ENCODE measurements around the gene NAGPA. TPM values are rescaled to one million over a fixed set of nuclear protein-coding genes. Genes with fewer than 3 reads are reported as not detected.
"Not testable (repeated sequence)": the region's sequence is repeated elsewhere in the genome, so short reads cannot be mapped to it uniquely, and the experiment has no call there.

The NAGPA gene
- total RNA-seq, 1 donor from 2014 or later, result 29.9 TPM

DNA sequence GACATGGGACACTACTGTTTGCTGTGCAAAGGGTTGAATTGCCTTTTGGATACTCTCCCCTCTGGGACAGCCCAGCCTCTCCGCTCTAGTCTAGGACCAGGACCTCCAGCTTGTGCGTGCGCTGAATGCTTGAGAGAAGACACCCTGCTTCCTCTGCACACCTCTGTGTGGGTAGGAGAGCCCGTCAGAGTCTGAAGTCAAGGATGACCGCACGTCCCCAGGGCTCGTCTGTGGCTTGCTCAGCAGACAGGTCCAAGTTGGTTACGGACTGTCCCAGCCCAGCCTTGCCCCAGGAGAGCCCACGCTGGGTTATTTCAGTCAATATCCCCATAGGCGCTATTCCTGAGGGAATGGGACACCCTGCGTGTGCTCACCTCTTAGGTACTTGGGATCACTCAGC is 28.3 kb upstream of the NAGPA start:
- DNase-seq (ENCODE audit: low spot score), result no peak

DNA sequence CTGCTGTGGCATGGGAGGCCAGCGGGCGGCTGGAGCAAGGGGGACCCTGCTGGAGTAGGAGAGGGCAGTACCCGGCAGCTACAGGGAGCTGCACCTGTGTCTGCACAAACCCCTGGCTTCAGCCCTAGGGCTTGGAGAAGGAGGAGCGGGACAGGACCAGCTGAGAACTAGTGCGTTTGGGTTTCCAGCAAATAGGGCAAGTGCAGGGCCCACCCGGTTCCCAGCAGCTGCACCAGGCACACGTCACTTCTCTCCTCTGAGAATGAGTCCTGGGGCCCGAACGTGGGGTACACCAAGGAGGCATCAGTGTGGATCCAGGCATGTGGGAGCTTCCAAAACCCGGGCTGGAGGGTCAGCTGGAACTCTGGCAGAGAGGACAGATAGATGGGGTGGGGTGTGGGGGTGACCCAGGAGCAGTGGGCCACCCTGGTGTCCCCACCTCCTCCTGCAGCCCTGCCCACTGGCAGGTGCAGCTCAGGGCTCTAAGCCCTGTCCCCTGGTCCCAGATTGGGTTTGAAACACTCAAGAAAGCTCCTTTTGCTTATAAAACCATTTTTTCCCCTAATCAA is 26.4 kb upstream of the NAGPA start:
- no peak for DNase-seq (ENCODE audit: low spot score)

DNA sequence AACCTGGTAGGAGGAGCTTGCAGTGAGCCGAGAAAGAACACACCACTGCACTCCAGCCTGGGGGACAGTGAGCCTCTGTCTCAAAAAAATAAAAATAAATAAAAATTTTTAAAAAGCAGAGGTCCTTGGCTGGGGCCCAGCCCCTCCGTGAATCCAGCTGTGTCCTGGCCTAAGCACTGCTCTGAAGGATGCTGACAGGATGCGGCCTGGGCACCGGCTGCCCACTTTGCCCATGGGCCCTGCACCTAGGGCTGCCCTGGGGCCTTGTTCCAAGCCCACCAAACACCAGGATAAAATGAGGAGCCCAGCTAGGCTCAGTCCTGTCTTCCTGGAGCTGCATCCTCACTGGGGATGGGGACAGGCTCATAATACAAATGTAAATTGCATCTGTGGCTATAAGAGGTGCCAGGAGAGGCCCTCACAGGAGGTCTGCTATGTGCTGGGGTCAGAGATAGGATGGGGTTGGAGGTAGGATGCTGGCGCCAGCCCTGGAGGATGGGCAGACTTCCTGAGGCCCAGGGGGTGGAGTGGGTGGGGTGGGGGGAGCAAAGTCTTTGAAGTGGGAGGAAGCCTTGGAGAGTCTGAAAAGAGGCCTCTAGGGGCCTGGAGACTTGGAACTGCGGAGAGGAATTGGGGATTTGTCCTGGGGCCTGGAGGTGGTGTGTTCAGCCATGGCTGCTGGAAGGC is 25.8 kb upstream of the NAGPA start:
- peak; percentile 56 for DNase-seq (ENCODE audit: low spot score)

DNA sequence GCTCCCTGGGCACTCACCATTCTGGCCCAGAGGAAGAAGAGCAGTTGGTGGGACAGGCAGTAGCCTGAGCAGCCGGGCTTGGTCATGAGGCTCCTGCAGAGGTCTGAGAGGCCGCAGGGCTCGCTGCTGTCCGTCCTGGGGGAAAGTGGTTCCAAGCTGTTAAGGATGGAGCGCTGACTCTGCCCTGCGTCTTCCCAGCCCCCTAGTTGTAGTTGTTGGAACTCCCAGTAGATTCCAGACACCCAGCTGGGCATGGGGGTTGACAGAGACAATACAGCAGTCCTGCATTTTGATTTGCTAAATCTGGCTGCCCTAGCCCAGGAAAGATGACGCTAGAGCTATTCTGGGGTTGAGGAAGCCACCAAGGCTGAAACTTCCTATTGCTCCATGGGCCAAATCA is 24.7 kb upstream of the NAGPA start:
- peak; percentile 12 for DNase-seq (ENCODE audit: low spot score)

DNA sequence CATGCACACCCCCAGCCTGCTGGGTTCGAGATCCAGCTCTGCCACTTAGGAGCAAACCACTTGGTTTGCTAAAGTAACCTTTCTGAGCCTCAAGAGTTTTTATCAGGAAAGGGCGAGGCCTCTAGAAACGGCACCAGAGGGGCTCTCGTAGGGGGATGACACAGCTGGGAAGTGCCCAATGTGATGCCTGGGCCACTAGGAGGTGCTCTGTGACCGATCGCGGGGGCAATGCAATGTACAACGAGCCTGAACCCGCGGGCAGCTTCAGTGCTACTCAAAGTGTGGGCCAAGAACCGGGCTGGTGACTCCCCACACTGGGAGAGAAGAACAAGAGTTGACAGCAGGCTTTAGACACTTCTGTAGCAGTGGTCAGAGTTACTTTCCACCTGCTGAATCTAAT is 22.6 kb upstream of the NAGPA start:
- no peak for DNase-seq (ENCODE audit: low spot score)

DNA sequence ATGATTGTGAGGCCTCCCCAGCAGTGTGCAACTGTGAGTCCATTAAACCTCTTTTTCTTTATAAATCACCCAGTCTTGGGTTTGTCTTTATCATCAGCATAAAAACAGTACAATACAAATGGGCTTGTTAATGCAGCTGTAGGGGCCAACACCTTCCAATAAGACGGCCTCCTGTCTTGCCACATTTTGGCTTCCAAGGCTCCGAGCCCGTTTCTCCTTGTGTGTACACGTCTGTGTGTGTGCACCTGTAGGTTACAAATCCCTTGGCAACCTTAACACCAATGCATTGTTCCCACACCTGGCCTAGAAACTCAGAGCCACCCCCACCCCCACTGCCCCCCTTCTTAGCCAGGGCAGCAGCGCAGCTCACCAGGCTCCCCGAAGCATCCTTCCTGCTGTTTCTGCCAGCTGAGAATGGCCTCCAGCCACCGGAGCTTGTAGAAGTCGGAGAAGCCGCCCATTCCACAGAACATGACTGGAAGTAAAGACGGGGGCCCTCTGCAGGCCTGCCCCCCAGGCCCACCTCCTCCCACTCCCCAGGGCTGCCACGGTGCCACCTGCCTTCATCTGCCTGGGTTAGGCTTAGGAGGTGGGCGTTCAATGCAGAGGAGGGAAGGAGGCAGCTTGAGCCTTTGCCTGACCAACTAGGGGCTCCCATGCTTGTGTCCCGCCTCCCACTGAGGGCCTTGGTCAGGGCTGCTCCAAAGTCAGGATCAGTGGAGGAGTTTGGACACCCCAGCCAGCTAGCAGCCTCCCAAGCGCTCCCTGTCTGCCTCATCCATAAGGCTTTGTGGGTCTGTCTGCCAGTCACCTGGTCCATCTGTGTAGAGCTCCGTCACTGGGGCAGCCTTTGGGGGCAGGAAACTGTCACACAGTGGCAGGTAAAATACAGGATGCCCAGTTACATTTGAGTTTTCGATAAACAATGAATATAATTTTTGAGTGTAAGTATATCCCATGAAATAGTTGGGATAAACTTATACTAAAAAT is 21.4 kb upstream of the NAGPA start:
- DNase-seq (ENCODE audit: low spot score), result no peak

DNA sequence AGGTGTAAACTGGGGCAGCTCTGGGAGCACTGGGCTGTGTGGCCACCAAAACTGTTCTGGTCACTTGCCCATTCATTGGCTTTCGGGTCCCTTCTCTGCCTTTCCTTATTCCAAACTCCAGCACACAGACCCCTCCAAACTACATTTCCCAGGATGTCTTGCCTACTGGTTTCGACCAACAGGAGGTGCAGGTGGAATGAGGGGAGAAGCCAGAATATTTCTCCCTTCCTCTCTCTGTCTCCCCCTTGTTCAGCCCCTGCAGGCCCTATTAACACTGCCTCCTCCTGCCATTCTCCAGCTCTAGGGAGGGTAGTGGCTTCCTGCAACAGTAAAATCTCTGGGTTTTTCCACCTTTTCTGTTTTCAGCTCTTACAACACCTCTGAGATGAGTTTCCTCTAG is 13.2 kb upstream of the NAGPA start:
- no peak for DNase-seq (ENCODE audit: low spot score)

DNA sequence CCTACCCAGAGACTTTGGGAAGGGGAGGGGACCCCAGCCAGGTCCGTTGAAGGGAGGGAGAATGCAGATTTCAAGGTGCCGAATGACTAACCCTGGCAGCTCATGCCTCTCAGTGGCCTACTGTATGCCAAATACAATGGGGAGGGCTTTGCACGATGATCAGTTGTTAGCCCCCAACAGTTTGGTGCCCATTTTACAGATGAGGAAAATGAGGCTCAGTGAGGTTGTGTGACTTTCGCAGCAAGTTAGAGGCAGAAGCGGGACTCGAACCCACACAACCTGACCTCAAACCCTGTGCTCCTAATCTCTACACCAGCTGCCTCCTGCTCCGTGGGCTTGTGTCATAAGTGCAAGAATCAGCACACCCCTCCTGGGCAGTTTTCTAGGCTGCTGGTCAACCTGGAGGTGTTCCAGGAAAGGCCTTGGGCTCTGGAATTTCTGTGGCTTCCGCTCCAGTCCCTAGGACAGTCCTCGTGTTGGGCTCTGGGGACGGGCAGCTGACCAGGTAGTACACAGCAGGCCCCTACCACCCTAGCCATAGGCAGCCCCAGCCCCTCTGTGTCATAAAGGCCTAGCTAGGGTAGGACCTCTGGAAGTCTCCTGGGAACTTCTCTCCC is 11.9 kb upstream of the NAGPA start:
- no peak for DNase-seq (ENCODE audit: low spot score)

DNA sequence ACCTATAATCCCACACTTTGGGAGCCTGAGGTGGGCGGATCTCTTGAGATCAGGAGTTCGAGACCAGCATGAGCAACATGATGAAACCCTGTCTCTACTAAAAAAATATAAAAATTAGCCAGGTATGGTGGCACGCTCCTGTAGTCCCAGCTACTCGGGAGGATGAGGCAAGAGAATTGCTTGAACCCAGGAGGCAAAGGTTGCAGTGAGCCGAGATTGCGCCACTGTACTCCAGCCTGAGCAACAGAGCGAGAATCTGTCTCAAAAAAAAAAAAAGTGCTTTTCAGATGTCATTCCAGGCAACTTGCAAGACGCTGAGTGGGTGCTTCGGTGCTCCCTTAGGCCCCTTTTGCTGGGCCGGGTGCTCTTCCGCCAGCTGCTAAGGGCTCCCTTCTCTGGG is 10.8 kb upstream of the NAGPA start:
- not testable (repeated sequence) for DNase-seq (ENCODE audit: low spot score)

DNA sequence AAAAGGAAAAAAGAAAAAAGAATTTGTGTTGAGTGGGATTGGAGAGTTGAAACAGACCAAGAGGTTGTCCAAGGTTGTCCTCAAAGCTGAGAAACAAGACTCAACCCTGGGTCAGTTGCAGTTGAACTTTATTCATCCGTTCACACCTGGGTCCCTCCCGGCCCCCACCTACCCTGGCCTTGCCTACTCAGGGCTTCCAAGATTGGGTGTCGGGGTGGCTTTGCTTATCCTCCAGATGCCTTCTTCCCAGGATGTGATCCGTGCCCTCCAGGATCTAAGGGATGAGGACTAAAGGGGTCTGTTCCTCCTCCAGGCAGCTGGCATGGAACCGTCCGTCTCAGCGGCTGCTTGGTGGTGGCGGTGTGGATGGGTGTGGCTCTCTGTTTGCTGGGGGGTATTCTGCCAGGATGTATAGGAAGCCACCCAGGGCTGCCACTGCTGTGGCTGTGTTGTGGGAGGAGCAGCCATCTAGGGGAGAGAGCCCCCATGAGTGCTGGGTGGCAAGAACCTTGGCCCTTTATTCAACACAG is 10.3 kb upstream of the NAGPA start:
- DNase-seq (ENCODE audit: low spot score), result no peak

DNA sequence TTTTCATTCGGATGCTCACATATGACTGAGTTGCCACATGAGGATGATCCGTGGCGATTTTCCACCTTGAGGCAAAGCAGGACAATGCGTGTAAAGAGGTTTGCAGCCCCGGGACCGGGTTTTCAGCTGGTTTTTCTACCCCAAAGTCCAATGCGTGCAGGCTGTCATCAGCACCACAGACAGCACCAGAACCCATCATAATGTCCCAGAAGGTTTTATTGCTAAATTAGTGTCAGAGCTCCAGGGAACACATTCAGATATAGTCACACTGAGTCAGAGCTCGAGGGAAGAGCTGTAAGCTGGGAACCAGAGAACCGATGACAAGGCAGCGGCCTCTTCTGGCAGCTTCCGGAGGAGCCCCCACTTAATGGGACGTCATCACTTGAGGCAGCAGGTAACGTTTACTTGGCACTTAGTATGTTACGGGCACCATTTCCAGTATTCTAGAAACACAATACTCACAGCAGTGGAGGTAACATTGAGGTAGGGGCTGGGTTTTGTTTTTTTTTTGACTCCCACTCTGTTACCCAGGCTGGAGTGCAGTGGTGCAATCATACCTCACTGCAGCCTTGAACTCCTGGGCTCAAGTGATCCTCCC is 8.9 kb upstream of the NAGPA start:
- no peak for DNase-seq (ENCODE audit: low spot score)

DNA sequence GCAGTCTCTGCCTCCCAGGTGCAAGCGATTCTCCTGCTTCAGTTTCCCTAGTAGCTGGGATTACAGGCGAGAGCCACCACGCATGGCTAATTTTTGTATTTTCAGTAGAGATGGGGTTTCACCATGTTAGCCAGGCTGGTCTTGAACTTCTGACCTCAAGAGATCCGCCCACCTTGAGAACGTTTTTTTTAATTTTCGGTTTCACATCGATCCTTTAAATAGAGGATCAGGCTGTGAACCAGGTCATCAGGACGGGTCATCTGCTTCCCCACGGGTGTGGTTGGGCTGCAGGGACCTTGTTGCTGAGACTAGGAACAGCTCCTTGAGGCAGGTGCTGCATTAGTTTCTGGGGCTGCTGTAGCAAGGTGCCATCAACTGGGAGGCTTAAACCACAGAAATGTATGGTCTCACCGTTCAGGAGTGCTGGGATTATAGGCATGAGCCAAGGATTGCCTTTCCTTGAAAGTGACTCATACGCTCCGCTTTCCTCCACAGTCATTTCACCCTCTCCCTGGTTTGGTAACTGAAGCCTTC is 7.9 kb upstream of the NAGPA start:
- DNase-seq (ENCODE audit: low spot score), result no peak

DNA sequence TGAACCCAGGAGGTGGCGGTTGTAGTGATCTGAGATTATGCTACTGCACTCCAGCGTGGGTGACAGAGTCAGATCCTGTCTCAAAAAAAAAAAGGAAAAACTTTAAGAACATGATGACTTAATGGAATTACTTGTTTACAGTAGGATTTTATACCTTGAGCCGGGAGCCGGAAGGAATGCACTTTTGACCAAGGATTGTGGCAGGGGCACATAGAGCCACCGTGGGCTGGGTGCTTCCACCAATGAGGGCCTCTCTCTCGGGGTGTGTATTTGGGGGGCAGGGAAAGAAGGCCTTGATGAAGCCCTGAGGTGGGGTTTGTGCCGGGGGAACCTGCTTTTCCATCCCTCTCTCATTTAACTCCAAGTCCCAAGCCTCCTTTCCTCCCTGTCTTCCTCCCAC is 6.7 kb upstream of the NAGPA start:
- DNase-seq (ENCODE audit: low spot score), result no peak

DNA sequence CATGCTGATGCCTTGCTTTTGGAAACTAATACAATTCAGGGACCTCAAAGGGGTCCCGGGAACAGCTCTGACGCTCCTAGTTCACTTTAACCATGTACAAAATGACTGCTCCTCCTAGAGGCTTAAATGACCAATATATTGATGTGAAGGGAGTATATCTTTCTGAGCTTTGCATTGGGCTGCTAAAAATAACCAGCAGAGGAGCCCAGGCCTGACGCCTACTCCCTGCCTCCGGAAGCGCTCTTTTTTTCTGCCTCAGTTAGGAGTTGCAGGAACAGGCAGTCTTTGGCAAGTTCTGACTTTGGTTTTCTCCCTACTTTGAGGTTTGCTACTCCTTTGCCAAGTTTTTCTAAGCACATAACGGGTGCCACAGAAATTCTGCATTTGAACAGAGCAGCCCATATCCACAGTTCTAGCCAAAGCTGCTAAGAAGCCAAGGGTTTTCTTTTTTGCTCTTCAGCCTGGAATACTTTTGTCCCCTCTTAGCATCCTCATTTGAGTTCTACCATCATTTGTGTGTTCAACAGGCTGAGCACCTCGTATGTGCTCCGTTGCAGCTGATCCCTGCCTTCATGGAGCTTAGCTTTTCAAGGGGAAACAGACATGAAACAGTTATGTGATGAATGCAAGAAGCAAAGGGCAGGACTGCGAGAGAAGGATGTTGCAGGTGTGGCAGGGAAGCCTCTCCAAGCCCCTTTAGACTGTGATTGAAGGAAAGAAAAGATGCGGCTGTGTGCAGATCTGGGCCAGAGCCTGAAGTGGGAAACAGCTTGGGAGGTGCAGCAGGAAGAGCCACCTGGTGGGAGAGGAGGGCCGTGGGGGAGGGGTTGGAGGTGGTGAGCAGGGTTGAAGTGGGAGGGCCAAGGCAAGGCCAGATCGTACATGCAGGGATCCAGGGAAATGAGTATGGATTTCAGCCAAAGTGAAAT is 2.8 kb upstream of the NAGPA start:
- no peak for DNase-seq (ENCODE audit: low spot score)

DNA sequence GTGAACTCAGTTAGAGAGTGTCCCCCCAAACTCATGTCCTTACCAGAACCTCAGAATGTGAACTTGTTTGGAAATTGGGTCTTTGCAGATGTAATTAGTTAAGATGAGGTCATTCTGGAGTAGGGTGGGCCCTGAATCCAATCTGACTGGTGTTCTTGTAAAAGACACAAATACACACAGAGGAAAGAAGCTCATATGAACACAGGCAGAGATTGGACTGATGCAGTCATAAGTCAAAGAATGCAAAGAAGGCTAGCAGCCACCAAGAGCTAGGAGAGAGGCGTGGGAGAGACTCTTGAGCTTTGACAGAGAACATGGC is 2.1 kb upstream of the NAGPA start:
- no peak for DNase-seq (ENCODE audit: low spot score)

DNA sequence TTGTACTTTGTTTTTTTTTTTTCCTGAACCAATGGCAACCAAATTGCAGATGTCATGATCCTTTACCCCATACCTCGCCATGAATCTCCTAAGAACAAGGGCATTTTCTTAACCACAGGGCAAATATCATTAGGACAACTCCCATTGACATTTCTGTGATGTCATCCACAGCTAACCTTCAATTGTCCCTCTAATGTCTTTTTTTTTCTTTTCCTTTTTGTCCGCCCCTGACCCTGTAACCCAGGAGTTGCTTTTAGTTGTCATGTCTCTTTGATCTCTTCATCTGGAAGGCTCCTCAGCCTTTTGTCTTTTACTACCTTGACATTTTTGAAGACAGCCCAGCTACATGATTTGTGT is 410 bp upstream of the NAGPA start:
- no peak for DNase-seq (ENCODE audit: low spot score)

DNA sequence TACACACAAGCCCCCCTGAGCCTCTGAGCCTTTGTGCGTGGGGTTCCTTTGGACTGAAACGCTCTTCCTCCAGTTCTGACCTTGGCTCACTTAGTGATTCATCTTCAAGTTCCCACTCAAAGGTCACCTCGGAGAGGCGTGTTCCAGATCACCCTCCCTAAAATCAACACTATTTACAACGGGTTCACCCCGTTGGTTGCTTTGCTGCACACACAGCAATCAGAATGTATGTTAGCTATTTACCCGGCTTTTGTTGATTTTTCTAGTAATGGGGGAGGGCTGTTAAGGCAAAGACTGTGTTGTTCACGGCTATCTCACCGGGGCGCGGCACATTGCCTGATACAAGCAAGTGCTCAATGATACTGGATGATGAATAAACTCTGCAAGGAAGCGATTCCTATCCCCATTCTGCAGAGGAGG is 977 bp downstream of the NAGPA start:
- DNase-seq (ENCODE audit: low spot score), result no peak

DNA sequence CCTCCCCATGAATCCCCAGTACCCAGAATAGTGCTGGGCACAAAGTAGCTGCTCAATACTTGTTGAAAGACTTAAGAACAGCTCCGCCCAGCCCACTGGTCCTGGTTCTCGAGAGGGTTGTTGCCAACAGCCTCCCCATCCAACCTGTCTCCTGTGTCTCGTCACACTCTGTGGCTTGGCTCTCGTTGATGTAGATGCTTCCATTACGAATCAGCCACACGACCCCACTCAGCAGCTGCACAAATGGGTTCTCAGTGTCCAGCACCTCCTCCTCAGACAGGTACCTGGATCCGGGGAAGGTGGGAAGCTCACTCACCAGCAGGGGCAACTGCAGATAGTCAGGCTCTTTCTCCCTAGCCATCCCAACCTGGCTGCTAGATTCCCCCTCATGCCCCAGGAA is 2.1 kb downstream of the NAGPA start:
- DNase-seq (ENCODE audit: low spot score), result no peak

DNA sequence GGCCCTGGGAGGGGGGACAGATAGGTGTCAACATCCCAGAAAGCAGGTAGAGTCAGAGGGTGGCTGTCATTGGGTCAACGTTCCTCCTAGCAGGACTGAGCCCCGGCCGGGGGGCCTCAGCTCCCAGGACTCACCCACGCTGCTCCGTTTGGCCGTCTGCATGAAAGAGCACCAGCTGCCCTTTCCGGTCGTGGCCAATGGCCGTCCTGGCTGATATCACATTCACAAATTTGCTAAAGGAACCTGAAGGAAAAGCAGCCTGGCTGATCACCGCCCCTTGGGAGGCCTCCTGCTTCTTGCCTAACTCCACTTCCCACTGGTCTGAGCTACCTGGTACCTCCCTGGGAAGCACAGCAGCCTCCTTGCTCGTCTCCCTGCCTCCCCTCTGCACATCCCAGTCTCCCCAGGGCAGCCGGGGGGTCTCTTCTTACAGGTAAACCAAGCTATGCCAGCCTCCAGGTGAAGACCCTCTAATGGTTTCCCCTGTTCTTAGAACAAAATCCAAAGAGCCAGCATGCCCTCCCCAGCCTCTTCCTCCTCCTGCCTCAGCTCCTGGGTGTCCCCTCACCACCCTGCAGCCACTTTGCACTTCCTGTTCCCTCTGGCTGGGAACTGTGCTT is 3.4 kb downstream of the NAGPA start:
- no peak for DNase-seq (ENCODE audit: low spot score)

DNA sequence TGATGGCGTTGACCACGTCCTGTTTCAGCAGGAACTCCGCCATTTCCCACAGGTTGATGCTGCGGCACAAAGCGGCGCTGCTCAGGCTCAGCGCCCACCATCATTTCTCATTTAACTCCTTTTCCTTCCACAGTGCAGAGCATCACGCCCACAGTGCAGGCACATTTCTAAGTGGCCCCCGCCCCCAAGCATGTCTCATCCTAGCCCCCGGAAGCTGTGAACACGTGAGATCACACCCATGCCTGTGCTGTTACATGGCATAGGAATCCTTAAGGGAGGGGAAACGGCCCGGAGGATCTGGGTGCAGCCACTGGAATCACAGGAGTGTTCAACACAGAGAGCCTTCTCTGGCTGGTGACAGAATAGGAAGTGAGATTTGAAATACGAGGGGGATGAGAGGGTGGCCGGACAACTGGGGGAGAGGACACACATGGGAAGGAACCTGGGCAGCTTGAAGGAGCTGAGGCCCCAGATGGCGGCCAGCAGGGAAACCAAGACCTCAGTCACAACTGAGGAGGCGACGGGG is 4.7 kb downstream of the NAGPA start:
- DNase-seq (ENCODE audit: low spot score), result no peak
